ENCODE measurements around the gene PRTG.
A peak's percentile ranks its signal among the peaks of the same experiment; 100 is the strongest.

Gene PRTG

DNA sequence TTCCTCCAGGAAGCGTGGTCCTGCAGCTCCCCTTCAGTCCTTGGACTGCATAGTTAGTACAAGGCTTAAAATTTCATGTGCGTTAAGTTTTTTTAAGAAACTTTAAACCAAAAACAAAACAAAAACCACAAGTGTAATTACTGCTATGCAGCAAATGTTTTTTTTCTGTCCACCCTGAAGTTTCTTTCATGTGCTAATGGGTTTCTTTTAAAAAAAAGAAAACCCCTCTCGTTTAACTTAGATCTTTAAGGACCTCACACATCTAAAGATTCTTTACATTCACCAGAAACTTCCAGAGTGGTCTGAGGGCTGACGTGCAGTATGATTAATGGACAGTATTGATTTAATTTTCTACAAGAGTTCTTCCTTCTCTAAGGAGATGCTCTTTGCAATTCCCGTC lies 82.8 kb downstream of the PRTG start:
- DNase-seq (ENCODE audit: extremely low spot score): no peak
- ChIA-PET CTCF (interaction anchor here (1.3 kb wide), 1 partner anchor 186 kb away, joined by 3 read pairs; no protein-coding TSS in a partner anchor), POLR2A (no interaction called here)
- no peak for TF ChIP-seq FOXA1 (IDR thresholded peaks at IDR 0.05)
- TF ChIP-seq LEF1 (IDR thresholded peaks at IDR 0.05; ENCODE audit: borderline replicate concordance): no peak
- TF ChIP-seq SP1 (IDR thresholded peaks at IDR 0.05): no peak
- TF ChIP-seq SUZ12 (IDR thresholded peaks at IDR 0.05): no peak
- no peak for TF ChIP-seq HDGF (IDR thresholded peaks at IDR 0.05; ENCODE audit: borderline replicate concordance)
- TF ChIP-seq, protein P1, sequence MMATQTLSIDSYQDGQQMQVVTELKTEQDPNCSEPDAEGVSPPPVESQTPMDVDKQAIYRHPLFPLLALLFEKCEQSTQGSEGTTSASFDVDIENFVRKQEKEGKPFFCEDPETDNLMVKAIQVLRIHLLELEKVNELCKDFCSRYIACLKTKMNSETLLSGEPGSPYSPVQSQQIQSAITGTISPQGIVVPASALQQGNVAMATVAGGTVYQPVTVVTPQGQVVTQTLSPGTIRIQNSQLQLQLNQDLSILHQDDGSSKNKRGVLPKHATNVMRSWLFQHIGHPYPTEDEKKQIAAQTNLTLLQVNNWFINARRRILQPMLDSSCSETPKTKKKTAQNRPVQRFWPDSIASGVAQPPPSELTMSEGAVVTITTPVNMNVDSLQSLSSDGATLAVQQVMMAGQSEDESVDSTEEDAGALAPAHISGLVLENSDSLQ (IDR thresholded peaks at IDR 0.05): peak; percentile 82

DNA sequence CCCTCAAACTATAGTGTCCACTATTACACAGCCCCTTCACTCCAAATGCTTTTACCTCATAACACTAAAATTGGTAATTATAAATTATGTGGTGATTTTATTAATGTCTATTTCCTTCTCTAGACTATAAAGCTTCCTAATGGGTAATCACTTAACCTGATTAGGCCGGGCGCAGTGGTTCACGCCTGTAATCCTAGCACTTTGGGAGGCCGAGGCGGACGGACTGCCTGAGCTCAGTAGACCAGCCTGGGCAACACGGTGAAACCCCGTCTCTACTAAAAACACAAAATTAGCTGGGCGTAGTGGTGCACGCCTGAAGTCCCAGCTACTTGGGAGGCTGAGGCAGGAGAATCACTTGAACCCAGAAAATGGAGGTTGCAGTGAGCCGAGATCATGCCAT lies 83.5 kb downstream of the PRTG start:
- CTCF ChIA-PET: interaction anchor here (1.3 kb wide), 1 partner anchor 186 kb away, joined by 3 read pairs; no protein-coding TSS in a partner anchor

DNA sequence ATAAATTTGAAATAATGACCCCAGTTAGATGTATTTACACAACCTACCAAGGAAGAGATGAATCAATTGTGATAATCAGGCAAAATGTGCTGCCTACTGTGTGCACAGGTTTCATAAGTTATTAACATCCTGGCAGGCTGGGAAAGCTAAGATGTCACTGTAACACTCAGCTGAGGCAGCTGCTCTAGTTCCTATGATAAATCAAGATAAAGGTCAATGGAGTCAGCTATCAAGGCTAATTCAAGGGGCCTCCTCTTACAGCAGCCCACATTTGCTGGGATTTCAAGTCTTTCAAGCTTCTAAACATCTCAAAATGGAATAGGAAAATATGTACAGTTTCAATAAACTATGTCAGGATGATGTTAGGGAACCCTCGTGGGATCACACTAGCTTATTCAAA lies 84.1 kb downstream of the PRTG start:
- TF ChIP-seq FOXM1 (IDR thresholded peaks at IDR 0.05; ENCODE audit: borderline replicate concordance): no peak
- TF ChIP-seq SUZ12 (IDR thresholded peaks at IDR 0.05): no peak
- TF ChIP-seq ELF4 (IDR thresholded peaks at IDR 0.05): no peak
- TF ChIP-seq SP1 (IDR thresholded peaks at IDR 0.05): no peak
- no peak for TF ChIP-seq NFRKB (IDR thresholded peaks at IDR 0.05)
- TF ChIP-seq FOXK2 (IDR thresholded peaks at IDR 0.05): no peak
- no peak for TF ChIP-seq TARDBP (IDR thresholded peaks at IDR 0.05)
- no peak for TF ChIP-seq ZNF384 (IDR thresholded peaks at IDR 0.05)
- ChIA-PET CTCF (interaction anchor here (0.7 to 1.3 kb wide), 2 partner anchors 31 to 187 kb away, joined by 3 read pairs; no protein-coding TSS in a partner anchor), POLR2A (no interaction called here)
- no peak for DNase-seq (ENCODE audit: extremely low spot score)

More for the DNA sequence above, 83.5 kb downstream of the PRTG start:
- no peak for DNase-seq (ENCODE audit: extremely low spot score)
- POLR2A ChIA-PET: interaction anchor here (0.6 kb wide), 1 partner anchor 81 kb away, joined by 3 read pairs; no protein-coding TSS in a partner anchor
- TF ChIP-seq SP1 (IDR thresholded peaks at IDR 0.05) (no peak), LEF1 (IDR thresholded peaks at IDR 0.05; ENCODE audit: borderline replicate concordance) (no peak), CTBP1 (IDR thresholded peaks at IDR 0.05; ENCODE audit: borderline replicate concordance) (no peak), HDGF (IDR thresholded peaks at IDR 0.05; ENCODE audit: borderline replicate concordance) (no peak), FOXA1 (IDR thresholded peaks at IDR 0.05) (no peak), BHLHE40 (IDR thresholded peaks at IDR 0.05; ENCODE audit: borderline replicate concordance) (no peak), ZNF384 (IDR thresholded peaks at IDR 0.05) (no peak), NFRKB (IDR thresholded peaks at IDR 0.05) (no peak), TARDBP (IDR thresholded peaks at IDR 0.05) (no peak), L3MBTL2 (conservative IDR thresholded peaks at IDR 0.05) (no peak)

DNA sequence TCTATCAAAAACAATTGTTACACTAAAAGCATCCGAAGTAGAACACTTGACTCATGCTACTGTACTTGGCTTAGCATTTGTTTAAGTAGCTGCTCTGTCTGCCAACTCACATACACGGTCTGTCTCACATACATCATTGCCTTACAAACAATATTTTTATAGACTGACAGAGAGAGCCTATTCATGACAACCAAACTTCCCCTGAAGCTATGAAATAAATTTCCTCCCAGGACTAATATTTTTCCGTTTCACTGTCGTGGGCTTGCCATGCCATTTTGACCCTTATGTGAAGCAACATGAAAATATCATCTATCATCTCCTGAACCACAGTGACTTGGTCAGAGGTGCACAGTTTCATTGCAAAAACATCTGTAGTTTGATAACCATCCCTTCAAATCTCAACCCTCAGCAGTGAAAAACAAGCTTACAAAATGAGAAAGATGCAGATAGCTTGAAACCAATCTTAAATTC lies 88.4 kb downstream of the PRTG start:
- DNase-seq (ENCODE audit: extremely low spot score): no peak
- ChIA-PET CTCF (interaction anchor here (0.8 kb wide), 1 partner anchor 118 kb away, joined by 3 read pairs; no protein-coding TSS in a partner anchor), POLR2A (no interaction called here)
- TF ChIP-seq, protein P1 (IDR thresholded peaks at IDR 0.05): peak; percentile 86
- no peak for TF ChIP-seq BHLHE40 (IDR thresholded peaks at IDR 0.05; ENCODE audit: borderline replicate concordance)

DNA sequence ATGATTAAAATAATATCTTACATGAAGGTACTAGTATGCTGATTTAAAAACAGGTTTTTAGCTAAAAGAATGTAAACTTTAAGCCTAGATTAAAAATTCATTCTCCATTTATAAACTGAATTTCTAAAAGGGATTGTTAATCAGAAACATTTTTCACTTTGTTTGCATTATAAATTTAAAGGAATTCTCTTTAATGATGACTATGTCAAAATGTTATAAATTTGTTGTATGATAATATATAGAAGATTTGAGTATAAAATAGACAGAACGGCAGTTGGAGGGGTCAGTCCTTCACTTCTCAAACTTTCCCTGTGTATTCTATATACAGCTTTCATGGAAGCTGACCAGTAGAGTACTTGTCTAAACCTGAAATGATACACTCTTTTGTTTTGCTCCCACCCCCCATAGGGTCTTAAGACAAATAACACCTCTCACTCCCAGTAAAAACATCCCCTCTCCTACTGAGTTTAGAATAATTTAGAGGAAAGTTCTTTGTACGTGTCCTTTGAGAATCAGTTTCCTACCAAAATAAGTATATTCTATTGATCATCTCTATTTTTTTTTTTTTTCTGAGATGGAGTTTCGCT lies 90.0 kb downstream of the PRTG start:
- DNase-seq (ENCODE audit: extremely low spot score): no peak
- POLR2A ChIA-PET: no interaction called here
- CTCF ChIA-PET: no interaction called here
- TF ChIP-seq HDGF (IDR thresholded peaks at IDR 0.05; ENCODE audit: borderline replicate concordance): no peak
- no peak for TF ChIP-seq L3MBTL2 (conservative IDR thresholded peaks at IDR 0.05)
- no peak for TF ChIP-seq FOXM1 (IDR thresholded peaks at IDR 0.05; ENCODE audit: borderline replicate concordance)

DNA sequence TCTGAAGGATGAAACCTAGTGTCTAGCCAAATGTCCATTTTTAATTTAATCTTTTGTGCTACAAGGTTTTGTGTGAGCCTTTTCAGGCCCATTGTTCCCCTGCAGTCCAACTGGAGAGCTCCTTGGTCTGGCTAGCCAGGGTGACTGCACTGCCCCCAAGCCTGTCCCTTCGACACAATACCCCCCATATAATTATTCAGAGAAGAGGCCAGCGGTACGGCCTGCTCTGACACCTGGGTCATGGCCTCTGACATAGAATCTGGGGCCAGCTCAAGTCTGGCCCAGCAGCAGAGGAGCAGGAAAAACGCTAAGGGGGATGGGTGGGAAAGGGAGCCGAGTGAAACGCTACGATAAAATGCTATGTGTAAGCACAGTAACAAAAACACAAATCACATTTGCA lies 90.6 kb downstream of the PRTG start:
- POLR2A ChIA-PET: no interaction called here
- no peak for DNase-seq (ENCODE audit: extremely low spot score)
- TF ChIP-seq ARNT (IDR thresholded peaks at IDR 0.05) (no peak), ZNF384 (IDR thresholded peaks at IDR 0.05) (no peak), FOXA1 (IDR thresholded peaks at IDR 0.05) (no peak), LEF1 (IDR thresholded peaks at IDR 0.05; ENCODE audit: borderline replicate concordance) (no peak), NFRKB (IDR thresholded peaks at IDR 0.05) (no peak), L3MBTL2 (conservative IDR thresholded peaks at IDR 0.05) (no peak), SUZ12 (IDR thresholded peaks at IDR 0.05) (no peak)
- CTCF ChIA-PET: interaction anchor here (0.8 kb wide), 1 partner anchor 194 kb away, joined by 4 read pairs; no protein-coding TSS in a partner anchor

DNA sequence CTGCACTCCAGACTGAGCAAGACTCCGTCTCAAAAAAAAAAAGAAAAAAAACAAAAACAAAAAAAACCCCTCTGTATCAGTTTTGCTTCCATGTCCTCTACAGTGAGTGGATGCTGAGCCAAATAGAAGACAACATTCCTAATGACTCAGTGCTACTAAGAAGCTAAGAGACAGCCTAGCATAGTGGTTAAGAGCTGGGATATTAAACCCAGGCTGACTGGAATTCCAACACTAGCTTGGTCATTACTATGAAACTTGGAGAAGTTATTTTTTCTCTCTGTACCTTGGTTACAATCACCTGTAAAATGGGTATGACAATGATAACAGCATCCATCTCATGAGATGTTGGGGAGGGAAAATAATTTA lies 93.9 kb downstream of the PRTG start:
- TF ChIP-seq NFRKB (IDR thresholded peaks at IDR 0.05) (no peak), SP1 (IDR thresholded peaks at IDR 0.05) (no peak), FOXM1 (IDR thresholded peaks at IDR 0.05; ENCODE audit: borderline replicate concordance) (no peak), CTBP1 (IDR thresholded peaks at IDR 0.05; ENCODE audit: borderline replicate concordance) (no peak), SUZ12 (IDR thresholded peaks at IDR 0.05) (no peak), FOXA1 (IDR thresholded peaks at IDR 0.05) (no peak), FOXK2 (IDR thresholded peaks at IDR 0.05) (no peak), HDGF (IDR thresholded peaks at IDR 0.05; ENCODE audit: borderline replicate concordance) (no peak)

More for the DNA sequence above, 93.9 kb downstream of the PRTG start:
- CTCF ChIA-PET: interaction anchor here (0.6 to 1.5 kb wide), 7 partner anchors 10 to 267 kb away, joined by 3 to 5 read pairs (median 3); no protein-coding TSS in a partner anchor
- no peak for DNase-seq (ENCODE audit: extremely low spot score)
- POLR2A ChIA-PET: no interaction called here

Measured in HEK293T (cell line).